Right lobe of liver (tissue), 4 donors: ENCODE results near the gene ZNF429.

Experiments used
- CTCF ChIP-seq, 4 donors: fragments of 200-600 bp in 3 of 4; fragments of 450-650 bp in 1 of 4; IDR thresholded peaks; one replicate each; pipeline versions ENCODE4 v1.5.1 to v1.8.0; 2016 to 2022; ENCODE audit warnings: antibody characterized with exemption in 4 of 4, mild to moderate bottlenecking in 2 of 4
- POLR2A ChIP-seq: fragments of 450-650 bp; IDR thresholded peaks from one replicate; pipeline ENCODE4 v1.6.1; 2017; ENCODE audit warnings: antibody characterized with exemption, mild to moderate bottlenecking
- donor health status: DM: no; HTN: no; CAD: no.
- donor health status: DM: no; HTN: no; CAD: no.
- donor health status: DM: no; HTN: yes; CAD: no.

DNA sequence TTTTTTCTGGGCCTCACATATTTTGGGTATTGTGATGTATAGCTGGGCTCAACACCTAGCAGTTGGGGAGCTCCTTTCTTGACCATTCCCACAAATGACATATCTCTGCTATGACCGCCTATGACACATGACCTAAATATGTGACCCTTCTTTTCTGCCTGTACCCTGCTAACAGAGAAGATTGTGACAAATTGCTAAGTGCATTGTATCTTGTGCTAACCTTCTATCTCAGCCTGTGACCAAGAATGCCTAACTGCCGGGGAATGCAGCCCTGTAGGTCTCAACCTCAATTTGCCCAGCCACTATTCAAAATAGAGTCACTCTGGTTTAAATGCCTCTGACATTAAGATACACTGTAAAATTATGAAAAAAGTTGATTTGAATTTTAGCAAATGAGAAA lies 6.8 kb upstream of the ZNF429 start:
- TF ChIP-seq POLR2A = no peak
- no peak for TF ChIP-seq CTCF (IDR thresholded peaks at IDR 0.05)
